Omental fat pad (tissue), 4 donors: Measurements from ENCODE around the gene HSD3B7. TPM values are rescaled to one million over a fixed set of nuclear protein-coding genes. Genes with fewer than 3 reads are reported as not detected.

ENCODE experiments used
- ATAC-seq: fragments of 150-250 bp; one replicate; pipeline ENCODE4 v1.9.1; 2016; ENCODE audit warnings: mild to moderate bottlenecking, moderate library complexity; ENCODE audit not compliant: low FRiP score
- DNase-seq: peaks from one replicate; pipeline ENCODE4 v3.0.0-alpha.2; 2019; ENCODE audit warnings: low spot score
- CTCF ChIP-seq, 3 donors: fragments of 450-650 bp; IDR thresholded peaks; one replicate each; pipeline ENCODE4 v1.5.1; 2016 to 2017; ENCODE audit warnings: antibody characterized with exemption in 3 of 3, mild to moderate bottlenecking in 3 of 3, moderate library complexity in 2 of 3
- total RNA-seq, 4 donors: library from RNA; depleted of rRNA; stranded (reverse); fragments of >200 nt; gene quantifications; one replicate each; pipeline ENCODE4 v1.1.0, GENCODE V29; 2016

Gene HSD3B7
- total RNA-seq, 4 donors from 2014 or later = 23.2 to 45.3 (median 33.0) TPM

- ATAC-seq = peak; percentile 14
- no peak for TF ChIP-seq CTCF (IDR thresholded peaks at IDR 0.05)
These were observed 26.6 kb upstream of the HSD3B7 start for GRCh38 chr16:30958175-30959079.

DNA sequence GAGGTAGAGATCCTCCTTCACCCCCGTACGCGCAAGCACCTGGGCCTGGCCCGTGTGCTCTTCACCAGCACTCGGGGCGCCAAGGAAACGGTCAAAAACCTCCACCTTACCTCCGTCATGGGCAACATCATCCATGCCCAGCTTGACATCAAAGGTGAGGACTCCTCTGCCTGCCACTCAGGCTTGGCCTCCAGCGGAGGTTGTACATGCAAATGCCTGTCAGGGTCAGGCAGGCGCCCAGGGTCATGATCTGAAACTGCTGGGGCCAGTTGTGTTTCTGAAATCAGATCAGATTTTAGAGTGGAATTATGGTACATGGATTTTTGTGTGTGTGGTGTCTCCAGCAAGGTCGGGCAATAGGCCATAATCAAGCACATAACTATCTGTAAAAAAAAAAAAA lies 23.6 kb upstream of the HSD3B7 start:
- TF ChIP-seq CTCF (IDR thresholded peaks at IDR 0.05) = no peak
- ATAC-seq = no peak
- no peak for DNase-seq

More at GRCh38 chr16:30958175-30959079, 26.6 kb upstream of the HSD3B7 start:
- DNase-seq = no peak

GRCh38 chr16:30963925-30964511 lies 21.0 kb upstream of the HSD3B7 start:
- DNase-seq (no peak), ATAC-seq (no peak)
- no peak for TF ChIP-seq CTCF (IDR thresholded peaks at IDR 0.05)

DNA sequence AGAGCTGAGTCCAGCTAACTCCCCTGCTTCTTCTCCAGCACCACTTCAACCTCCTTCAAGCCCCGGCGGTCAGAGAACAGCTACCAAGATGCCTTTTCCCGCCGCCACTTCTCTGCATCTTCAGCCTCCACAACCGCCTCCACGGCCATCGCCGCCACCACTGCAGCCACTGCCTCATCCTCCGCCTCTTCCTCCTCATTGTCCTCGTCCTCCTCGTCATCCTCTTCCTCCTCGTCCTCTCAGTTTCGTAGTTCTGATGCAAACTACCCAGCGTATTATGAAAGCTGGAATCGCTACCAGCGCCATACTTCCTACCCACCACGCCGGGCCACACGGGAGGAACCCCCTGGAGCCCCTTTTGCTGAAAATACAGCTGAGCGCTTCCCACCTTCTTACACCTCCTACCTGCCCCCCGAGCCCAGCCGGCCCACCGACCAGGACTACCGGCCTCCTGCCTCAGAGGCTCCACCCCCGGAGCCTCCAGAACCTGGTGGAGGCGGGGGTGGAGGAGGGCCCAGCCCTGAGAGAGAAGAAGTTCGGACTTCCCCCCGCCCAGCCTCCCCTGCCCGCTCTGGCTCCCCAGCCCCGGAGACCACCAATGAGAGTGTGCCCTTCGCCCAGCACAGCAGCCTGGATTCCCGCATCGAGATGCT lies 20.3 kb upstream of the HSD3B7 start:
- no peak for TF ChIP-seq CTCF (IDR thresholded peaks at IDR 0.05)
- no peak for DNase-seq
- no peak for ATAC-seq

- ATAC-seq (no peak), DNase-seq (no peak)
- TF ChIP-seq CTCF (IDR thresholded peaks at IDR 0.05) = no peak
These were observed 19.6 kb upstream of the HSD3B7 start for GRCh38 chr16:30965436-30965835.

DNA sequence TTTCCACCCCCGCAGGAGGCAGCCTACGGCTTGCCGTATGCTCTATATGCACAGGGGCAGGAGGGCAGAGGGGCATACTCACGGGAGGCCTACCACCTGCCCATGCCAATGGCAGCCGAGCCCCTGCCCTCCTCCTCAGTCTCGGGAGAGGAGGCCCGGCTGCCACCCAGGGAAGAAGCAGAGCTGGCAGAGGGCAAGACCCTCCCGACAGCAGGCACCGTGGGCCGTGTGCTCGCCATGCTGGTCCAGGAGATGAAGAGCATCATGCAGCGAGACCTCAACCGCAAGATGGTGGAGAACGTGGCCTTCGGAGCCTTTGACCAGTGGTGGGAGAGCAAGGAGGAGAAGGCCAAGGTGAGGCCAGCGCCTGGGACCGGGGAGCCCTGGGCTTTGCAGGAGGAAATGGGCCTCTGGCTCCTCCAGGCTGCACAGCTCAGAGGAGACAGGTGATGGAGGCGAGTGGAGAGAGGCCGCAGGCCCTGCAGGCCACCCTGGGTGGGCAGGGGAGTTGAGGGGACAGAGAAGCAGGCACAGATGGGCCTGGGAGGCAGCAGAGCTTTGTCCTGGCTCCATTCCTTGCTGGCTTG lies 18.9 kb upstream of the HSD3B7 start:
- no peak for TF ChIP-seq CTCF (IDR thresholded peaks at IDR 0.05)
- no peak for ATAC-seq
- DNase-seq = no peak
